Hepatic stellate cell (primary cell): Measurements from ENCODE around the gene PLPP3.

Experiments used
- DNase-seq: peaks from one replicate; pipeline ENCODE4 v3.0.0; 2011; ENCODE audit warnings: low spot score

Gene PLPP3

DNA sequence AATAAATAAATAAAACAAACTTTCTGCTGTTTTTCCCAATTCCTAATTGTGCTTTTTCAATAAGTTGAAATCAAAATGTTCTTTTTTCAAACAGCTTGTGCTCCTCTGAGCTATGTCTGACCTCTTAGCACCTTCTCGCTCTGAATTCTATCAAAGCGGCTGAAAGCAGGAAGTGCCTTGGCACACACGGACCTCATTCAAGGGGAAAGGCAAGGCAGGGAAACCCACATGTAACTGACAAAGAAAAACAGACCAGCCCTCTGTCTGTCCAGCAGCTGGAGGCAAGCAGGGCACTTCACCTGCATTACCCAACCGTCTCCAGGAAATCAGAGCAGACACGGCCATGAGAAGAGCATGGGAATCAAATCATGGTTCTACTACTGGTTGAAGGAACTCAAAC lies 56.7 kb downstream of the PLPP3 start:
- no peak for DNase-seq

DNA sequence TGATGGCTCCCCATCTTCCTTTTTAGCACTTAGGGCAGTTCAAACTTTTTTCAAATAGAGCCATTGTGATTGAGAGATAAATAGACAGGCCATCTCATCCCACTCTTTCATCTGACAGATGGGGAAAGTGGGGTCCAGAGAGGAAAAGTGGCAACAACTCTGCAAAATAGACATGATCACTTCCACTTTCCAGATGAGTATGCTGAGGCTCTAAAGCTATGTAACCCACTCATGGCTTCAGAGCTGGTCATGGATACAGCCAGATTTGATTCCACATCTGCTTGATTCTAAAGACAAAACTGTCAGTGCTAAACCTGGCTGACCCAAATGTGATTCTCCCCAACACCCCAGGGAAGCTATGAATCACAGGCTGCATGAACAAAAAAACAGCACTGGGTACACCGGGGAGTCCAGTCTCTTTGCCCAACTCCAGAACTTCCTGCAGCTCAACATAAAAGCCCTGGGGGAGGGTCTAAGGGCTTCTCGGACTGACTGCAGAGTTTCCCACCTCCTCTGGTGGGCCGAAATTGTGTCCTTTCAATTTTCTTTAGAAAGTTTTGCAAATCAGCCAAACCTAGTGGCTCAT lies 59.3 kb downstream of the PLPP3 start:
- no peak for DNase-seq

- DNase-seq = no peak
Measured at GRCh38 chr1:56517404-56518130, 61.8 kb downstream of the PLPP3 start.

- no peak for DNase-seq
Measured at GRCh38 chr1:56516539-56517252, 62.7 kb downstream of the PLPP3 start.

DNA sequence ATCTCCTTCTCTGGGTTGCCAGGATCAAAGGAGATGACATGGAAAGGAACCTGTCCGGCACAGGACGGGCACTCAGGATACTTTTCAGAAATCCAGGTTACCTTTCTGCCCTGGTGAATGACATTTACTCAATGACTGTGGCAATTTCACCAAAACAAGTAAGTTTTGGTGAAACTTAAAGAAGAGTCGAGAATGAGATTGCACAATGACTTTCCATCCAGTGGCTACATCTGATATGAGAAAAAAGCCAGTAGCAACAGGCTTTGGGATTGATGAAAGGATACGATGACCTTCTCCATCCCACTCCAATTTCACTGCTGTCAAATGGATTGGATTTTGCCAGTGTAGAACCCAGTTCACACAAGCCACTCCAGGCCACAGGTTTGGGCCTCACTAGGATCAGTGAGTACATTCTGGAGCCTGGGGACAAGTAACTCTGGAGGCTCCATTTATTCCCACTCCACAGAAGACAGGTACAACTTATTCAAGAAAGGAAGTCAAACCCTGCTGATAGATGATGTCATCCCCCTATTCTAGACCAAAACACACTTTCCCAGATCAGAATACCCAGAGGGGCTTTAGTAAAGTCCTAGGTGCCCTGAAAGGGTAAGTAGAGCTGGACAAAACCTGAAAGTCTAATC lies 63.3 kb downstream of the PLPP3 start:
- DNase-seq = no peak

- DNase-seq = no peak
Measured at GRCh38 chr1:56512724-56513494, 66.5 kb downstream of the PLPP3 start.

DNA sequence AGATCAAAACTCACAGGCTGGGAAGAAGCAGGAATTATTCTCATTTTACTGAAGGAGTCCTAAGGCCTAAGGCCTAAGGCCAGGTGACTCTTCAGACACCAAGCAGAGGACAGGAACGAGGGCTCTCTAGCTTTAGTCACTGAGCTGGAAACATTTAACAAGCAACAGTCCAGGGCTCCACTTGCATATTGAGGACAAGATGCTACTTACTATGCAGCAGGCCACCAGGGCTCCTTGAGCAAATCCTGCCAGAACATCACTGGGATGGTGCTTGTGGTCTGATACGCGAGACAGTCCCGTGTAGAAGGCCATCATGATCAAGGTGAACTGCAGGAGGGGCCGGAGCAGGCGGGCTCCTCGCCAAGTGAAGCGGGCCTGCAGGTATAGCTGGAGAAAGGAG lies 67.6 kb downstream of the PLPP3 start:
- no peak for DNase-seq

DNA sequence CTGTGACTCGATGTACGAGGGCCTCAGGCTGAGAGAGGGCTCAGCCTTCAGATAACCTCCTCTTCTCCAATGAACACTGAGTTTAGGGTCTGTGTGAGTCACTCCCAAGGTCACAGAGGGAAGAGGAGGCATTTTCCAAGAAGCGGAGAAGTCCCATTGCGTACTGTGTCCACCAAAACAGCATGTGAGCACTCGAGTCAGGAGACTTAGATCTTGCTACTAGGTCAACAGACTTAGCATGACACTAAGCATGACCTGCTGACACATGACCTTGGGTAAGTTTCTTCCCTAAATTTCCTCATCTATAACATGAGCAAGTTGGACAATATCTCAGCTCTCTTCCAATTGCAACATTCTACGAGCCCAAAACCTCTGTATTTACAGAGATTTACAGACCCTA lies 68.0 kb downstream of the PLPP3 start:
- DNase-seq = no peak

GRCh38 chr1:56510642-56511021 lies 68.7 kb downstream of the PLPP3 start:
- no peak for DNase-seq

DNA sequence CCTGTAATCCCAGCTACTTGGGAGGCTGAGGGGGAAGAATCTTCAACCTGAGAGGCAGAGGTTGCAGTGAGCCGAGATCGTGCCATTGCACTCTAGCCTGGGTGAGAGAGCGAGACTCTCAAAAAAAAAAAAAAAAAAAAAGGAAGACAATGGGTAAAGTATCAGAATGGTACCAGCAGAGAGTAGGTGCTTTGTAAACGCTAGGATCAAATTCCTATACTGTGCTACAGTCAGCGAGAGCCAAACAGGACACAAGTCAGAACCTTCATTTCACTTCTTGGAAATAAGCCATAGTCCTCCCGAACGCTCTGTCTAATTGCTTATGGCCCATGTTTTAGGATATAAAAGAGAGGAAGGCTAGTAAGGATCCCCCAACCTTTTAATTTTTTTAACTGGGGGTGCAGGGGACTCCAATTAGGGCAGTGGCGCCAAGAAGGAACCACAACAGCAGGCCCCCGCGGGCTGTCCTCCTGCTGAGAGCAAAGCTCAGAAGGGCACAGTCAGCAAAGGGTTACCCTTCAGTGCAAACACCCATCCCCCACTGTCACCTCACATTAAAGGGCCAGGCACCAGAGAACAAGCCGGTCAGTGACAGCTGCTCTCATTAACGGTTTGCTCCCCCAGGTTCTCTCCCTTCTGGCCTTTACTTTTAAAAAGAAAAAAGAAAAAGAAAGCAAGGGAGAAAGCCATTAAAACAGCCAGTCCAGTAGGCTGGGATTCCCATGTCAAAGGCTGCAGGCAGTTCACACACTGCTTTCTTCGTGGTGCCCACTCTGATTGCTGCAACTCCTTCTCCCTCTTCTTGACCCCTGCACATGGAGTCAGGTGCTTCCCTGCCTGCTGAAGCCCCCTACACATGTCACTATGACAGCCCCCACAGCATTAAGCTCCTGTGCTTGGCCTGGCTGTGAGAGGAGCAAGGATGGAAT lies 69.4 kb downstream of the PLPP3 start:
- no peak for DNase-seq

DNA sequence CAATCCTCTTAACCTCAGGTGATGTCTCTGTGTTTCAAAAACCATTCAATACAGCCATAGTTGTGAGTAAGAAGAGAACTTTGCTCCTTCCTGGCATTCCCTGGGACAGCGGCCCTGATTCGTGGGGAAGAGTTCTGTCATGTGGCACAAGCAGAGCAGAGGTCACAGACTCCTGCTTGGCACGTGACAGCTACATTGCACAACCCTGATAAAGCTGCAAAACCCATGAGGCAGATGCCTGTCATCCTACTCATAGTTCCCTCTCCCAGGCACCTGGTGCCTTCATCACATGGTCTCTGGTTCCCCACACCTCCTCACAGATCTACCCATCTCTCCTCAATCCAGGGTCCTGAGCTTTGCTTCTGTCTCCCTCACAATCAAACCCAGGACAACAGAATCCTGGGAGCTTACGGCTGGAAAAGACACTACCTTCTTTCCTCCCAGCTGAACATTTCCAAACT lies 70.8 kb downstream of the PLPP3 start:
- DNase-seq = no peak

DNA sequence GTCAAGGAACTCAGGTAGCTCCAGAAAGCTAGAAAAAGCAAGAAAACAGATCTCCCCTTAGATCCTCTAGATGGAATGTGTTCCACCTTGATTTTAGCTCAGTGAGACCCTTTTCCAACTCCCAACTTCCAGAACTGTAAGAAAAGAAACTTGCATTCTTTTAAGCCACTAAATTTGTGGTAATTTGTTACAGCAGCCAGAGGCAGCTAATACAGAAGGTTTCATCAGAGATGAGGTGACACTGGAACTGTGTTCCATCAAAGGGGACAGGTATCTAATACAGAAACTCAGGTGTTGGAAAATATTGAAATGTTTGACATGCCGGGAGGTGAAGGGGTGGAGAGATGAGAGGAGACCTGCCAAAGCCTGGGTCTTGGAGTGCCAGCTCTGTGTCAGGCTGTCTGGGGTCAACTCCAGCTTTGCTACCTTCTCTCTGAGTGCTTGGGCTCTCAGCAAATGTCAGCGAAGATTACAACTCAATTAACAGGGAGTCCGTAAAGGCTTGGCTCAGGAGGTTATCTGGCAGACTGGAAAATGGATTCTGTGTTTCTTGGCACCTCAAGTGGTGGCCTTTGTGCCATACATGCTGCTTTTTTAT lies 71.3 kb downstream of the PLPP3 start:
- no peak for DNase-seq

DNA sequence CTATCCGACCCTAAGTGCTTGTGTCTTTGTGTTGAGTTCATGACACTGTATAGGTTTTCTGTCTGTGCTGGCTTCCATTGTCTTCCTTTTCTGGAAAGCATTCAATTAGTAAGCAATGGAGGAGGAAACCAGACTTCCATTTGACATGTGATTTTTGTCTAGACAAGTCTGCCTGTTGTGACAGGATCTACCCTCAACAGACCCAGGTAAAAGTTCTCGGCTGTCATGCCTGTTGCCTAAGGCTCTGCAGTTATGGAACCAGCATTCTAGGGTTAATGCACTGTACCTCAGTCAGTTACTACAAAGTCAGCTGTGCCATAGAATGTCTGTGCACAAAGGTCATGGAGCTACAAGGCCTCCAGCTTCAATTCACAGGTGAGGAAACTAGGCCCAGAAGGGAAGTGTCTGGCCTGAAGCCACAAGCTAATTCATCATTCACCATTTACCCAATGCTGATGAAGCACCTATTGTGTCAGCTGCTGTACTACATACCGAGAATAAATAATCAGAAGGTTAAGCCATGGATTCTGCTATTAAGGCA lies 72.3 kb downstream of the PLPP3 start:
- no peak for DNase-seq

GRCh38 chr1:56505792-56506743 lies 73.3 kb downstream of the PLPP3 start:
- DNase-seq = no peak

GRCh38 chr1:56502700-56503245 lies 76.6 kb downstream of the PLPP3 start:
- DNase-seq = no peak

DNA sequence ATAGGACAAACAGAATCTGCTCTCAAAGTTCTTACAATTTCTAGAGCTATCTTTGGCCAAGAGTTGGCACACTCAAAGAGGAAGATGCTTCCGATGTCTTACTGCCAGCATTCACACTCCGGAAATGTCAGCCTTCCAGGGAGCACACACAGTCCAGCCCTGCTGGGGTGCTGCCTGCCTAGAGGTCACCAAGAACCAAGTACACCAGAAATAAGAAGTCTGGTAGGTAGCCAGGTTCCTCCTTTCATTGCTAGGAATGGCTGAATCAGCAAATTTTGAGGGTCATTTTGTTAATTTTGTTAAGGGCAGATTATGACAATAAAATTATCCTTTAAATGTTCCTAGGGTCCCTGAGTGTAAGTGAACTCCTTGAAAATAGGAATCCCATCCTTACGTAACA lies 77.5 kb downstream of the PLPP3 start:
- DNase-seq = no peak

DNA sequence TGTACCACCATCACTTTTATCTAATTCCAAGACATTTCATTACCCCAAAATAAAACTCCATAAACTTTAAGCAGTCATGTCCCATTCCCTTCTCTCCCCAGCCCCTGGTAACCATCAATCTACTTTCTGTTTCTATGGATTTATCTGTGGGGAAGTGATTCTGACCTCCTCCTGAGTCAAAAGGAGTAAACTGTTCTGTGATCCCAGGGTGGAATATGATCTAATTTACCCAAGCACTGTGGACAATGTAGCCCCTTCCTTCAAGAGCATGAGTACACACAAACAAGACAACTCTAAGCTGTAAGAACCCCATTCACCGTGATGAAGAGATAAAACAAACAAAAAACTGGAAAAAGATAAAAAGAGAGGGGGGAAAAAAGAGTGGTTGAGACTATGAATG lies 77.9 kb downstream of the PLPP3 start:
- no peak for DNase-seq

- DNase-seq = no peak
Measured at GRCh38 chr1:56496821-56497772, 82.3 kb downstream of the PLPP3 start.
